HCT116 (cell line): ENCODE measurements around the gene RSAD2. TPM values are rescaled to one million over a fixed set of nuclear protein-coding genes. Genes with fewer than 3 reads are reported as not detected.

Experiments
- ATAC-seq: fragments of 200-7000 bp; cut with Tn5 transposase; 2 replicates; pipeline ENCODE4 v1.9.1; 2020; ENCODE audit warnings: mild to moderate bottlenecking, moderate library complexity
- BruUV-seq: library from RNA; stranded (reverse); fragments of 400-500 nt; replicated peaks from 2 replicates; lab custom pipeline; 2021; lab: Mats Ljungman, UMichigan
- CTCF ChIA-PET: fragments of 300-600 bp; sonication (Branson Sonifier 250); formaldehyde crosslinking; loops from one replicate; lab custom pipeline; 2021; ENCODE audit warnings: antibody characterized with exemption; lab: Charles Lee
- POLR2A ChIA-PET: fragments of 300-600, 350-600 bp; sonication (Branson Sonifier 250); formaldehyde crosslinking; loops from one replicate; lab custom pipeline; 2021; ENCODE audit warnings: antibody characterized with exemption; lab: Charles Lee
- RAD21 ChIA-PET, 2 experiments: fragments of 300-600 bp; sonication (Branson Sonifier 250); formaldehyde crosslinking; loops; one replicate each; lab custom pipeline; 2023; ENCODE audit warnings: low total read pairs in 2 of 2; ENCODE audit not compliant: uncharacterized antibody in 2 of 2, unreplicated experiment in 2 of 2, low non-redundant PET in 1 of 2; lab: Charles Lee
- DNase-seq: peaks from one replicate; pipeline ENCODE4 v3.0.0-alpha.2; 2010; ENCODE audit warnings: low read depth, low spot score
- H2AFZ ChIP-seq: fragments of 200-600 bp; shearing (Covaris generic), sonication (generic); 2 replicates; pipeline ENCODE4 v1.6.1; 2017; ENCODE audit warnings: low read depth, mixed run types, mixed read lengths, antibody characterized with exemption, low read length; ENCODE audit not compliant: poor library complexity, severe bottlenecking
- H3K27ac ChIP-seq: 2 replicates; pipeline ENCODE4 v1.5.1; 2012; ENCODE audit warnings: low read depth, low read length
- H3K27me3 ChIP-seq: fragments of 200-600 bp; sonication (generic); 2 replicates; pipeline ENCODE4 v1.6.1; 2016; ENCODE audit warnings: mixed run types, low read length, mixed read lengths; ENCODE audit not compliant: insufficient read depth
- H3K36me3 ChIP-seq, 2 experiments: fragments of 200-500 bp in 1 of 2; fragments of 200-600 bp in 1 of 2; sonication (Bioruptor generic) in 1 of 2; sonication (generic) in 1 of 2; 2 replicates each; pipeline versions ENCODE4 v1.5.1 to v1.6.1; 2014 to 2016; ENCODE audit warnings: low read length in 2 of 2, inconsistent platforms in 1 of 2, mixed read lengths in 1 of 2, mixed run types in 1 of 2; ENCODE audit not compliant: insufficient read depth in 2 of 2, control insufficient read depth in 1 of 2
- H3K4me1 ChIP-seq, 2 experiments: fragments of 200-600 bp in 1 of 2; sonication (generic) in 1 of 2; 2 replicates each; pipeline versions ENCODE4 v1.5.1 to v1.6.1; 2012 to 2017; ENCODE audit warnings: low read length in 2 of 2, inconsistent platforms in 1 of 2, mild to moderate bottlenecking in 1 of 2, mixed read lengths in 1 of 2, mixed run types in 1 of 2, moderate library complexity in 1 of 2; ENCODE audit not compliant: insufficient read depth in 2 of 2, control insufficient read depth in 1 of 2
- H3K4me2 ChIP-seq: fragments of 200-600 bp; sonication (generic); 2 replicates; pipeline ENCODE4 v1.6.1; 2017; ENCODE audit warnings: mixed run types, low read length, mixed read lengths
- H3K4me3 ChIP-seq, 2 experiments: fragments of 200-600 bp in 1 of 2; sonication (generic) in 1 of 2; replicated peaks in 1 of 2; 2 replicates each; pipeline ENCODE4 v1.5.1; 2011 to 2016; ENCODE audit warnings: low read length in 2 of 2, control low read depth in 1 of 2, low read depth in 1 of 2, mild to moderate bottlenecking in 1 of 2, mixed read lengths in 1 of 2, mixed run types in 1 of 2
- H3K79me2 ChIP-seq: fragments of 200-600 bp; sonication (generic); 2 replicates; pipeline ENCODE4 v1.6.1; 2017; ENCODE audit warnings: mild to moderate bottlenecking, mixed run types, low read length, moderate library complexity, mixed read lengths; ENCODE audit not compliant: insufficient read depth
- H3K9ac ChIP-seq: fragments of 200-600 bp; sonication (generic); 2 replicates; pipeline ENCODE4 v1.6.1; 2016; ENCODE audit warnings: low read length, mixed read lengths
- H3K9me2 ChIP-seq: fragments of 200-600 bp; sonication (generic), shearing (Covaris generic); 2 replicates; pipeline ENCODE4 v1.6.1; 2017; ENCODE audit warnings: mixed run types, mild to moderate bottlenecking, moderate library complexity; ENCODE audit not compliant: insufficient read depth
- H3K9me3 ChIP-seq, 2 experiments: fragments of 200-500 bp in 1 of 2; fragments of 200-600 bp in 1 of 2; sonication (Bioruptor generic) in 1 of 2; sonication (generic) in 1 of 2; 2 replicates each; pipeline ENCODE4 v1.6.1; 2014 to 2017; ENCODE audit warnings: low read length in 2 of 2, mixed read lengths in 2 of 2, inconsistent platforms in 1 of 2, low read depth in 1 of 2, mild to moderate bottlenecking in 1 of 2, mixed run types in 1 of 2, moderate library complexity in 1 of 2; ENCODE audit not compliant: control insufficient read depth in 1 of 2, insufficient read depth in 1 of 2
- H4K20me1 ChIP-seq: fragments of 200-600 bp; sonication (generic), shearing (Covaris generic); 2 replicates; pipeline ENCODE4 v1.6.1; 2017; ENCODE audit warnings: mixed run types, mild to moderate bottlenecking, moderate library complexity; ENCODE audit not compliant: insufficient read depth
- CBX3 ChIP-seq: IDR thresholded peaks from 2 replicates; pipeline ENCODE4 v1.6.1; 2012; ENCODE audit warnings: low read depth
- CTCF ChIP-seq, 3 experiments: fragments of 200-600 bp in 1 of 3; sonication (generic) in 1 of 3; IDR thresholded peaks in 2 of 3; conservative IDR thresholded peaks in 1 of 3; 2 replicates each; pipeline ENCODE4 v1.5.1; 2012 to 2017; ENCODE audit warnings: low read depth in 2 of 3, low read length in 2 of 3, antibody characterized with exemption in 1 of 3, borderline replicate concordance in 1 of 3, control low read depth in 1 of 3, mild to moderate bottlenecking in 1 of 3, mixed read lengths in 1 of 3, mixed run types in 1 of 3, moderate library complexity in 1 of 3; ENCODE audit not compliant: insufficient read depth in 1 of 3
- EGR1 ChIP-seq: IDR thresholded peaks from 2 replicates; pipeline ENCODE4 v1.6.1; 2012; ENCODE audit warnings: low read depth
- EZH2 ChIP-seq: fragments of 200-600 bp; sonication (generic); IDR thresholded peaks from 2 replicates; pipeline ENCODE4 v1.6.1; 2017; ENCODE audit warnings: antibody characterized with exemption, mixed run types
- EZH2phosphoT487 ChIP-seq: fragments of 200-600 bp; IDR thresholded peaks from 2 replicates; pipeline ENCODE4 v1.6.1; 2018; ENCODE audit warnings: antibody characterized with exemption, borderline replicate concordance
- FOSL1 ChIP-seq: IDR thresholded peaks from 2 replicates; pipeline ENCODE4 v1.6.1; 2012; ENCODE audit warnings: low read depth
- POLR2A ChIP-seq: IDR thresholded peaks from 2 replicates; pipeline ENCODE4 v1.7.0; 2011; ENCODE audit warnings: borderline replicate concordance; ENCODE audit not compliant: insufficient read depth, insufficient read length; ENCODE audit errors: extremely low read depth
- SIN3A ChIP-seq: IDR thresholded peaks from 2 replicates; pipeline ENCODE4 v1.6.1; 2012; ENCODE audit warnings: low read depth
- SP1 ChIP-seq: IDR thresholded peaks from 2 replicates; pipeline ENCODE4 v1.6.1; 2012; ENCODE audit warnings: low read depth
- SRF ChIP-seq: IDR thresholded peaks from 2 replicates; pipeline ENCODE4 v1.6.1; 2012; ENCODE audit warnings: low read depth
- intact Hi-C: fragments of 100-400 bp; cut with micrococcal nuclease; formaldehyde crosslinking; loops from 2 replicates; pipeline ENCODE4 v1.10.0; 2022
- total RNA-seq: library from RNA; stranded (reverse); gene quantifications from one replicate; pipeline ENCODE4 v1.2.1, GENCODE V29; 2021; ENCODE audit not compliant: unreplicated experiment
- TF ChIP-seq, protein P1 (sequence below): IDR thresholded peaks from 2 replicates; pipeline ENCODE4 v1.6.1; 2011; ENCODE audit warnings: mild to moderate bottlenecking, low read length, moderate library complexity; ENCODE audit not compliant: insufficient replicate concordance; ENCODE audit errors: extremely low read depth
- TF ChIP-seq, protein P2 (sequence below): IDR thresholded peaks from 2 replicates; pipeline ENCODE4 v1.6.1; 2012; ENCODE audit warnings: low read depth

The RSAD2 gene
- total RNA-seq, 1 experiment from 2014 or later: not detected

DNA sequence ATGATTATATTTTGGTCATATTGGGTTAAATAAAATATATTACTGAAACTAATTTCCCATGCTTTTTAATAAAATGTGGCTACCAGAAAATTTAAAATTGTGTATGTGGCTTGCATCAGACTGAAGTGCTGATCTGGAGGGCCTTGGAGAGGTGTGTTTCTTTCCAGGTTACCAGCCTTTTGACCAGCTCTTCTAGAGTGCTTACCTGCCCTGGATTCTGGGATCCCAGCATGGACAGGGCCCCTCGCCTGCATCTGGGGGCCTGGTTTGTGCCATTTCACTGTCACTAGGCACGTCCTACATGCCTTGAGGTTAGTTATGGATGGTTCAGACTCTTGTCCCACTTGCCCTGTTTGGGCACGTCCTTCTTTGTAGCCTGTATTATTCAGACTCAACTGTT, 50.2 kb downstream of the RSAD2 start:
- H3K9ac ChIP-seq: no peak overlapping the region
- CTCF ChIA-PET: no interaction called here
- RAD21 ChIA-PET: no interaction called here
- H3K27me3 ChIP-seq: no peaks in the 10 kb centered on the region
- TF ChIP-seq CTCF (IDR thresholded peaks at IDR 0.05 in 2 of 3, conservative IDR thresholded peaks at IDR 0.05 in 1 of 3; ENCODE audit: borderline replicate concordance in 1 of 3, insufficient read depth in 1 of 3, low read depth in 2 of 3, low read length in 2 of 3): no peak
- no peak for TF ChIP-seq FOSL1
- TF ChIP-seq SRF: no peak
- TF ChIP-seq SIN3A: no peak
- no peaks in the 10 kb centered on the region for H3K36me3 ChIP-seq
- intact Hi-C loops: no loop called here
- no peaks in the 10 kb centered on the region for H3K9me2 ChIP-seq
- peaks cover 9% of the 10 kb centered on the region for H3K79me2 ChIP-seq
- no peak overlapping the region for H3K4me2 ChIP-seq
- DNase-seq (no peak), ATAC-seq (no peak)
- no peaks in the 10 kb centered on the region for H3K9me3 ChIP-seq
- no peaks in the 10 kb centered on the region for H4K20me1 ChIP-seq
- POLR2A ChIA-PET: no interaction called here
- BruUV-seq: no TSS peak
- no peak overlapping the region for H3K4me3 ChIP-seq
- H3K27ac ChIP-seq: no peak overlapping the region
- H2AFZ ChIP-seq: no peak overlapping the region
- H3K4me1 ChIP-seq: no peaks in the 10 kb centered on the region

DNA sequence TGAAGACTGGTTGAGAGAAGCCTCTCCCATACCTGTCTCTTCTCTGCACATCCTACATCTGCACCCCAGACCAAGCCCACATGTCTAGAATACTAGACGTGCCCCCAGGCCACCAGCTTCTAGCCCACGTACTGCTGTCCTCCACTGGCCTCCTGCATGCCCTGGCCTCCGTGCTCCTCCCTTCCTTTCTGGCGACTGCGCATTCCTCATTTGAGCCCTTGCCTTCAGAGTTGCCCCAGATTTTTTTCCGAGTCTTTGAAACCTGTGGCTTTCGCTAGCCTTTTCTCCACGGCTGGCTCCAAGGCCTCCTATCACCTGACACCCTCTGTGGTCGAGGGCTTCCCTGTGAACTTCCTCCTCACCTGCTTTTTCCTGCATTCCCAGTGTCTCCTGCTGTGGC, 50.9 kb downstream of the RSAD2 start:
- DNase-seq: no peak
- ChIA-PET RAD21 (no interaction called here), CTCF (interaction anchor here (2.1 kb wide), 1 partner anchor 12 kb away, joined by 10 read pairs; no protein-coding TSS in a partner anchor), POLR2A (no interaction called here)
- Histone ChIP-seq H3K4me3 (no peak overlapping the region), H3K9ac (no peak overlapping the region), H3K27ac (no peak overlapping the region), H3K9me3 (no peaks in the 10 kb centered on the region), H3K4me1 (no peaks in the 10 kb centered on the region), H3K79me2 (peaks cover 13% of the 10 kb centered on the region), H4K20me1 (no peaks in the 10 kb centered on the region), H3K9me2 (no peaks in the 10 kb centered on the region), H2AFZ (no peak overlapping the region), H3K27me3 (no peaks in the 10 kb centered on the region), H3K4me2 (no peak overlapping the region), H3K36me3 (no peaks in the 10 kb centered on the region)
- intact Hi-C loops: no loop called here
- no TSS peak for BruUV-seq
- no peak for ATAC-seq
- TF ChIP-seq, protein P1, sequence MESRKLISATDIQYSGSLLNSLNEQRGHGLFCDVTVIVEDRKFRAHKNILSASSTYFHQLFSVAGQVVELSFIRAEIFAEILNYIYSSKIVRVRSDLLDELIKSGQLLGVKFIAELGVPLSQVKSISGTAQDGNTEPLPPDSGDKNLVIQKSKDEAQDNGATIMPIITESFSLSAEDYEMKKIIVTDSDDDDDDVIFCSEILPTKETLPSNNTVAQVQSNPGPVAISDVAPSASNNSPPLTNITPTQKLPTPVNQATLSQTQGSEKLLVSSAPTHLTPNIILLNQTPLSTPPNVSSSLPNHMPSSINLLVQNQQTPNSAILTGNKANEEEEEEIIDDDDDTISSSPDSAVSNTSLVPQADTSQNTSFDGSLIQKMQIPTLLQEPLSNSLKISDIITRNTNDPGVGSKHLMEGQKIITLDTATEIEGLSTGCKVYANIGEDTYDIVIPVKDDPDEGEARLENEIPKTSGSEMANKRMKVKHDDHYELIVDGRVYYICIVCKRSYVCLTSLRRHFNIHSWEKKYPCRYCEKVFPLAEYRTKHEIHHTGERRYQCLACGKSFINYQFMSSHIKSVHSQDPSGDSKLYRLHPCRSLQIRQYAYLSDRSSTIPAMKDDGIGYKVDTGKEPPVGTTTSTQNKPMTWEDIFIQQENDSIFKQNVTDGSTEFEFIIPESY: no peak
- TF ChIP-seq SP1 (no peak), CBX3 (no peak), POLR2A (no peak), EZH2 (no peak), EGR1 (no peak), EZH2phosphoT487 (no peak)
- TF ChIP-seq, protein P2, sequence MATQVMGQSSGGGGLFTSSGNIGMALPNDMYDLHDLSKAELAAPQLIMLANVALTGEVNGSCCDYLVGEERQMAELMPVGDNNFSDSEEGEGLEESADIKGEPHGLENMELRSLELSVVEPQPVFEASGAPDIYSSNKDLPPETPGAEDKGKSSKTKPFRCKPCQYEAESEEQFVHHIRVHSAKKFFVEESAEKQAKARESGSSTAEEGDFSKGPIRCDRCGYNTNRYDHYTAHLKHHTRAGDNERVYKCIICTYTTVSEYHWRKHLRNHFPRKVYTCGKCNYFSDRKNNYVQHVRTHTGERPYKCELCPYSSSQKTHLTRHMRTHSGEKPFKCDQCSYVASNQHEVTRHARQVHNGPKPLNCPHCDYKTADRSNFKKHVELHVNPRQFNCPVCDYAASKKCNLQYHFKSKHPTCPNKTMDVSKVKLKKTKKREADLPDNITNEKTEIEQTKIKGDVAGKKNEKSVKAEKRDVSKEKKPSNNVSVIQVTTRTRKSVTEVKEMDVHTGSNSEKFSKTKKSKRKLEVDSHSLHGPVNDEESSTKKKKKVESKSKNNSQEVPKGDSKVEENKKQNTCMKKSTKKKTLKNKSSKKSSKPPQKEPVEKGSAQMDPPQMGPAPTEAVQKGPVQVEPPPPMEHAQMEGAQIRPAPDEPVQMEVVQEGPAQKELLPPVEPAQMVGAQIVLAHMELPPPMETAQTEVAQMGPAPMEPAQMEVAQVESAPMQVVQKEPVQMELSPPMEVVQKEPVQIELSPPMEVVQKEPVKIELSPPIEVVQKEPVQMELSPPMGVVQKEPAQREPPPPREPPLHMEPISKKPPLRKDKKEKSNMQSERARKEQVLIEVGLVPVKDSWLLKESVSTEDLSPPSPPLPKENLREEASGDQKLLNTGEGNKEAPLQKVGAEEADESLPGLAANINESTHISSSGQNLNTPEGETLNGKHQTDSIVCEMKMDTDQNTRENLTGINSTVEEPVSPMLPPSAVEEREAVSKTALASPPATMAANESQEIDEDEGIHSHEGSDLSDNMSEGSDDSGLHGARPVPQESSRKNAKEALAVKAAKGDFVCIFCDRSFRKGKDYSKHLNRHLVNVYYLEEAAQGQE: no peak
